Coronary artery (tissue), 2 donors: Measurements from ENCODE around the gene MLYCD.

Experiments
- DNase-seq: peaks from one replicate; pipeline ENCODE4 v3.0.0-alpha.2; 2017; ENCODE audit warnings: low spot score
- H3K27ac ChIP-seq, 2 donors: fragments of 200-600 bp; sonication (generic); one replicate each; pipeline ENCODE4 v1.5.1; 2016 to 2019
- H3K4me3 ChIP-seq: fragments of 200-600 bp; sonication (generic); 2 replicates; pipeline ENCODE4 v1.5.1; 2016; ENCODE audit warnings: mild to moderate bottlenecking, moderate library complexity
- CTCF ChIP-seq: fragments of 200-600 bp; sonication (generic); IDR thresholded peaks from one replicate; pipeline ENCODE4 v1.5.1; 2019; ENCODE audit warnings: antibody characterized with exemption

MLYCD gene

GRCh38 chr16:83952587-83952939 is 53.6 kb downstream of the MLYCD start:
- no peak for DNase-seq
- no peak for TF ChIP-seq CTCF
- peak overlapping the region; percentile 96 to 98 for H3K27ac ChIP-seq
- H3K4me3 ChIP-seq = peak overlapping the region; percentile 78

GRCh38 chr16:83952940-83953795 is 54.3 kb downstream of the MLYCD start, which contains the start of gene OSGIN1:
Gene OSGIN1, plus strand, starts transcription at chr16:83953240. Its CDS starts 4,432 bp downstream, at chr16:83957672.
- Histone ChIP-seq H3K27ac (peak within 1 kb of the TSS; percentile 96 to 98), H3K4me3 (peak within 1 kb of the TSS; percentile 78)
- peak; percentile 97 for DNase-seq
- TF ChIP-seq CTCF = no peak

GRCh38 chr16:83953796-83954576 is 55.1 kb downstream of the MLYCD start:
- Histone ChIP-seq H3K4me3 (peak overlapping the region; percentile 78), H3K27ac (peak overlapping the region; percentile 96 to 98)
- TF ChIP-seq CTCF = peak; percentile 17
- no peak for DNase-seq

- Histone ChIP-seq H3K27ac (peak overlapping the region; percentile 96 to 98), H3K4me3 (peak overlapping the region; percentile 78)
- peak; percentile 82 for DNase-seq
- no peak for TF ChIP-seq CTCF
Observed at GRCh38 chr16:83954577-83955016, 55.7 kb downstream of the MLYCD start.

DNA sequence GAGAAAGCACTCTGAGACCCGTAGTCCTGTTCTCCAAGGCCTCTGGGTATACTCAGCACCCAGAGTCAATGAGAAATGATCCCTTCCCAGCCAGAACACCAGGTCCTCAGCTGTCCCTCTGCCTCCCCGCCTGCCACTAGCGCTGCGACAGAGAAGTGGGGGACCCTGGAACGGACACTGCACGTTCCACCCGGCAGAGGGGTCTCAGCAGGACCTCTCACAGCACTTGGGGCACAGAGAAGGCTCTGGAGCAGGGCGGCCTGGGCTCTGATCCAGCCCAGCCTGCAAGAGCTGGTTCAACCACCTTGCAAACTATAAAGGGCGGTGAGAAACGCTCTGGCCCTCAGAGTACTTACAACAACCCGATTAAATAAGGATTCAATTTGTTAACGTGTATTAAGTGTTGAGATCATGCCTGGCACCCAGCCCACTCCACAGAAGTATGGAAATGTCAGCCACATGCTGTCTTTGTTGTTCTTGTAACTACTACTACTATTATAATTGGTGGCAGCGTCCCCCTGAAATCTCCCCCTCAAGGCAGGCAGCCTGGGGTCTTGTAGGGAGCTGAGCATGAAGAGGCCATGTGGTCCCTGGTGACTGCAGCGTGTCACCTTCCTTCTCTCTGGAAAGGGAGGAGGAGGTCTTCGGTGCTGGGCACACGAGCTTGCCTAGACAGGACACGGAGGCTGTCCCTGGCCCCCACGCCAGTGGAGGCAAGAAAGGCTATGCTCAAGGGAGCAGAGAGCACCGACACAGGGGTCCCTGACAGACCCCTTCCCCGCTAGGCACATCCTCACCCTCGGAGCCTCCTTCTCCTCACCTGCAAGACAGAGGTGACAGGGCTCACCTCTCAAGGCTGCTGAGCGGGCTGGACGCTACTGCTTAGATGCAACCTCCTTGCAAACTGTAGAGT is 56.6 kb downstream of the MLYCD start:
- Histone ChIP-seq H3K27ac (peak overlapping the region; percentile 52 to 96), H3K4me3 (no peak overlapping the region)
- DNase-seq = no peak
- TF ChIP-seq CTCF = no peak
